Immature natural killer cell (primary cell): ENCODE measurements around the gene NUP85. TPM values are rescaled to one million over a fixed set of nuclear protein-coding genes. Genes with fewer than 3 reads are reported as not detected.
"Not testable (repeated sequence)": the region's sequence is repeated elsewhere in the genome, so short reads cannot be mapped to it uniquely, and the experiment has no call there.

ENCODE experiments used
- DNase-seq, 3 donors: peaks; one replicate each; pipeline ENCODE4 v3.0.0; 2022; ENCODE audit warnings: mixed read lengths in 1 of 3
- H3K27ac Mint-ChIP-seq, 6 donors: one replicate each; pipeline ENCODE4 v1.8.0; 2020; ENCODE audit warnings: mixed read lengths in 6 of 6, mild to moderate bottlenecking in 5 of 6, inconsistent platforms in 4 of 6, moderate library complexity in 3 of 6
- H3K27me3 Mint-ChIP-seq, 3 donors: one replicate each; pipeline ENCODE4 v1.8.0; 2020 to 2021; ENCODE audit warnings: low read depth in 3 of 3, mild to moderate bottlenecking in 3 of 3, mixed read lengths in 3 of 3, moderate library complexity in 3 of 3, inconsistent platforms in 1 of 3
- H3K36me3 Mint-ChIP-seq, 3 donors: one replicate each; pipeline ENCODE4 v1.8.0; 2020; ENCODE audit warnings: mixed read lengths in 3 of 3, inconsistent platforms in 2 of 3, mild to moderate bottlenecking in 2 of 3
- H3K4me1 Mint-ChIP-seq, 2 donors: one replicate each; pipeline ENCODE4 v1.8.0; 2020; ENCODE audit warnings: inconsistent platforms in 2 of 2, mild to moderate bottlenecking in 2 of 2, mixed read lengths in 2 of 2, moderate library complexity in 1 of 2
- H3K4me3 Mint-ChIP-seq, 5 donors: one replicate each; pipeline ENCODE4 v1.8.0; 2020; ENCODE audit warnings: mild to moderate bottlenecking in 5 of 5, mixed read lengths in 5 of 5, inconsistent platforms in 3 of 5, moderate library complexity in 3 of 5
- H3K9me3 Mint-ChIP-seq, 6 donors: one replicate each; pipeline ENCODE4 v1.8.0; 2020; ENCODE audit warnings: mild to moderate bottlenecking in 6 of 6, mixed read lengths in 6 of 6, inconsistent platforms in 4 of 6, moderate library complexity in 3 of 6
- polyA plus RNA-seq, 3 donors: library from polyadenylated mRNA; unstranded; fragments of 300-500 nt; fragmentation: Illumina TruSeq; gene quantifications; one replicate each; pipeline ENCODE4 v1.2.3, GENCODE V29; 2021

The NUP85 gene
- polyA plus RNA-seq, 3 donors from 2014 or later: 28.3 to 47.8 (median 41.1) TPM

- H3K4me1 Mint-ChIP-seq: peaks cover 19 to 30% of the 10 kb centered on the region in 2 donors
- H3K4me3 Mint-ChIP-seq: peak within 1 kb of the TSS; percentile 81 to 89 (median 85)
- H3K27me3 Mint-ChIP-seq: peaks cover 0 to 8% (median 5%) of the 10 kb centered on the region in 3 donors
- no peak for DNase-seq
- peaks cover 0 to 7% (median 0%) of the 10 kb centered on the region in 3 donors for H3K36me3 Mint-ChIP-seq
- no peaks in the 10 kb centered on the region for H3K9me3 Mint-ChIP-seq
- H3K27ac Mint-ChIP-seq: peak within 1 kb of the TSS; percentile 68 to 94 (median 90)
These were observed 65.4 kb downstream of the NUP85 start, which contains the start of gene MIF4GD for GRCh38 chr17:75270966-75271232. Gene MIF4GD, minus strand, starts transcription at chr17:75271231. Its CDS starts 1,036 bp downstream, at chr17:75270195.

DNA sequence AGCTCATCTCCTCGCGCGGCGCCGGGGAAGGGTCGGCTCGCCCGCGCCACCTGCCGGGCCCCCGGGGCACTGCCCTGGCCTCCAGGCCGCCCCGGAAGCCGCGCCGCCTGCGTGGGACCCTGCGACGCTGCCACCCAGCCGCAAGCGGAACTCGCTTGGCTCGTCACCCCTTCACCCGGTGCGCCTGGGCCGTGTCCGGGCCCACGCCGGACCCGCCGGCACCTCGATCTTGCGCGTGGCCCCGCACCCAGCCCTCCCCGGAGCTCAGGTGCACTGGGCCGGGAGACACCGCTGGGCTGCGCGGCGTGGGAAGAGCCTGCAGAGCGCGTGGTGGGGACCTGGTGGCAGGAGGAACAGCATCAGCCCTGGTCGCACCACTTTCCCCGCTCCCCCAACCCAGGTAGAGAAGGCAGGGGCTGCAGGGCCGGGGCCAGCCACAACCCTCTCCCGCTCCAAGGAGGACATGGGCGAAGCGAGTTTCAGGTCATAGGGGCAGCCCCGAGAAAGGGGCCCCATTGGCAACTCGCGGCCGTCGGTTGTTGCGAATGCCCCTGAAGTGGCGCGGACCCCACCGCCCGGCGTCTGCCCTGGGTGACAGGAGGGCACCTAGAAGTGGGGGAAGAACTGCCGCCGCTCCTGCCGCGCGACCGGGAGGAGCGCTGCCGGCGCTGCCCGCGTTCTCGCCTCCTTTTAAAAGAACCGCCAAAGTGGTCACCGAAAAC is 65.9 kb downstream of the NUP85 start:
- peak overlapping the region; percentile 68 to 94 (median 90) for H3K27ac Mint-ChIP-seq
- peak overlapping the region; percentile 75 to 89 (median 85) for H3K4me3 Mint-ChIP-seq
- peaks cover 0 to 3% (median 0%) of the 10 kb centered on the region in 3 donors for H3K36me3 Mint-ChIP-seq
- H3K9me3 Mint-ChIP-seq: no peaks in the 10 kb centered on the region
- peak; percentile 91 to 93 (median 92) for DNase-seq
- peaks cover 0 to 8% (median 5%) of the 10 kb centered on the region in 3 donors for H3K27me3 Mint-ChIP-seq
- H3K4me1 Mint-ChIP-seq: peaks cover 19 to 30% of the 10 kb centered on the region in 2 donors

- Mint-ChIP-seq H3K27ac (peak overlapping the region; percentile 68 to 94 (median 90)), H3K4me1 (peaks cover 19 to 30% of the 10 kb centered on the region in 2 donors)
These were observed 66.7 kb downstream of the NUP85 start for GRCh38 chr17:75271955-75272847.

GRCh38 chr17:75272848-75273184 is 67.3 kb downstream of the NUP85 start:
- H3K27me3 Mint-ChIP-seq: peaks cover 0 to 6% (median 5%) of the 10 kb centered on the region in 3 donors
- DNase-seq: no peak
- H3K4me3 Mint-ChIP-seq: peak overlapping the region in 4 of 5 donors; percentile 44 to 64 (median 54)
- H3K27ac Mint-ChIP-seq: peak overlapping the region; percentile 46 to 80 (median 58)
- peaks cover 19 to 30% of the 10 kb centered on the region in 2 donors for H3K4me1 Mint-ChIP-seq
- peaks cover 0 to 3% (median 0%) of the 10 kb centered on the region in 3 donors for H3K36me3 Mint-ChIP-seq
- H3K9me3 Mint-ChIP-seq: no peaks in the 10 kb centered on the region

More at GRCh38 chr17:75271955-75272847, 66.7 kb downstream of the NUP85 start:
- peaks cover 0 to 3% (median 0%) of the 10 kb centered on the region in 3 donors for H3K36me3 Mint-ChIP-seq
- H3K27me3 Mint-ChIP-seq: peaks cover 0 to 6% (median 5%) of the 10 kb centered on the region in 3 donors
- H3K9me3 Mint-ChIP-seq: no peaks in the 10 kb centered on the region
- no peak for DNase-seq
- peak overlapping the region; percentile 75 to 89 (median 85) for H3K4me3 Mint-ChIP-seq

- DNase-seq: no peak
- peaks cover 0 to 6% (median 4%) of the 10 kb centered on the region in 3 donors for H3K27me3 Mint-ChIP-seq
- peaks cover 16 to 25% of the 10 kb centered on the region in 2 donors for H3K4me1 Mint-ChIP-seq
- H3K27ac Mint-ChIP-seq: peak overlapping the region in 5 of 6 donors; percentile 18 to 77 (median 55)
- H3K4me3 Mint-ChIP-seq: peak overlapping the region in 2 of 5 donors; percentile 40 to 55
- peaks cover 0 to 3% (median 0%) of the 10 kb centered on the region in 3 donors for H3K36me3 Mint-ChIP-seq
- H3K9me3 Mint-ChIP-seq: no peaks in the 10 kb centered on the region
These were observed 68.7 kb downstream of the NUP85 start for GRCh38 chr17:75273977-75274708.

DNA sequence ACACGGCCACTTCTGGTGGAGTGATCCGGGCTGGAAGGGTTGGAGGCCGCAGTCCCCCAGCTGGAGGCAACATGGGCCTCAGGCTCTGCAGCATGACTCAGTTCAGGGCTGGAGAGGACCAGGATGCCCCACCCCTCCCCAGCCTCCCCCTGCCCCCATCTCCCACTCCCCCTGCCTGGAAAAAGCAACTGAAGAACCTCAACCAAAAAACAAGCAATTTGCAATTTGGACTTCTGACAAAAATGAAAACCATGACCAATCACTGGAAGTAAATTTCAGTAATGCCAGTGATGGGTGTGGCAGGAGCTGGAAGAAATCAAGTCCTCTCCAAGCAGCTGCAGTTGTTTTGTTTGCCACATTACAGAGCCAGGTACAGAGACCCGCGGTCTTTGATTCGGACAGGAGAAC is 72.2 kb downstream of the NUP85 start:
- Mint-ChIP-seq H3K9me3 (no peaks in the 10 kb centered on the region), H3K27me3 (peaks cover 0 to 4% (median 2%) of the 10 kb centered on the region in 3 donors)
- DNase-seq: no peak

DNA sequence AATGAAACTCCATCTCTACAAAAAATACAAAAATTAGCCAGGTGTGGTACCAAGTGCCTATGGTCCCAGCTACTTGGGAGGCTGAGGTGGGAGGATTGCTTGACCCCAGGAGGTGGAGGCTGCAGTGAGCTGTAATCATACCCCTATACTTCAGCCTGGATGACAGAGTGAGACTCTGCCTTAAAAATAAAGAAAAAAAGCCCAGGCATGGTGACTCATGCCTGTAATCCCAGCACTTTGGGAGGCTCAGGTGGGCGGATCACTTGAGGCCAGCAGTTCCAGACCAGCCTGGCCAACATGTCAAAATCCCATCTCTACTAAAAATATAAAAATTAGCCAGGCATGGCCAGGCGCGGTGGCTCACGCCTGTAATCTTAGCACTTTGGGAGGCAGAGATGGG is 74.7 kb downstream of the NUP85 start:
- H3K27ac Mint-ChIP-seq, H3K4me1 Mint-ChIP-seq, H3K4me3 Mint-ChIP-seq, H3K27me3 Mint-ChIP-seq, H3K9me3 Mint-ChIP-seq, DNase-seq: not testable (repeated sequence)
- H3K36me3 Mint-ChIP-seq: peaks cover 3 to 12% (median 3%) of the 10 kb centered on the region in 3 donors

More for the DNA sequence above, 72.2 kb downstream of the NUP85 start:
- Mint-ChIP-seq H3K36me3 (peaks cover 0 to 6% (median 0%) of the 10 kb centered on the region in 3 donors), H3K4me1 (peaks cover 0 to 10% of the 10 kb centered on the region in 2 donors), H3K4me3 (no peak overlapping the region), H3K27ac (no peak overlapping the region)

DNA sequence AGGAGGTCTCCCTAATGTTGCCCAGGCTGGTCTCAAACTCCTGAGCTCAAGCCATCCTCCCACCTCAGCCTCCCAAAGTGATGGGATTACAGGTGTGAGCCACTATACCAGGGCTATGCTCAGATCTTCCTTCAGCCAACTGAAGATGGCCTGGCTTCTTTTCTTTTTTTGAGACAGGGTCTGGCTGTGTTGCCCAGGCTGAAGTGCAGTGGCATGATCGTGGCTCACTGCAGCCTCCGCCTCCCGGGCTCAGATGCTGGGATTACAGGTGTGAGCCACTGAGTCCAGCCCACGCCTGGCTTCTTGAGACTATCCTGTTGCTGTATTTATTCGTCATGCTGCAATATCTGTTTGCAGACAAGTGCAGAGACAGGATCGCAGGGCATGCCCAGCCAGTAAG is 79.6 kb downstream of the NUP85 start:
- no peak for DNase-seq
- H3K4me3 Mint-ChIP-seq: no peak overlapping the region
- peaks cover 12 to 21% of the 10 kb centered on the region in 2 donors for H3K4me1 Mint-ChIP-seq

More for the DNA sequence above, 79.6 kb downstream of the NUP85 start:
- H3K27ac Mint-ChIP-seq: no peak overlapping the region
- no peaks in the 10 kb centered on the region for H3K9me3 Mint-ChIP-seq
- H3K27me3 Mint-ChIP-seq: peaks cover 2 to 7% (median 5%) of the 10 kb centered on the region in 3 donors
- H3K36me3 Mint-ChIP-seq: peaks cover 3 to 12% (median 3%) of the 10 kb centered on the region in 3 donors

Other genes starting within 250 kb of the NUP85 start
- under 1 TPM in 2 of 3 donors, not detected in 1; 0.34 to 0.94 TPM for gene HID1, start 232.9 kb upstream of the NUP85 start, polyA plus RNA-seq
- gene CDR2L, start 218.0 kb upstream of the NUP85 start, polyA plus RNA-seq: not detected
- 10 to 100 TPM; 32.4 to 52.3 (median 47.1) TPM for gene MRPL58, start 193.0 kb upstream of the NUP85 start, polyA plus RNA-seq
- 100 to 1,000 TPM; 257 to 366 (median 261) TPM for gene ATP5PD, start 158.7 kb upstream of the NUP85 start, polyA plus RNA-seq
- gene KCTD2, start 158.5 kb upstream of the NUP85 start, polyA plus RNA-seq: 1 to 10 TPM; 2.3 to 6.0 (median 4.4) TPM
- 1 to 10 TPM; 1.5 to 2.1 (median 1.5) TPM for gene SLC16A5, start 117.7 kb upstream of the NUP85 start, polyA plus RNA-seq
- gene ARMC7, start 95.7 kb upstream of the NUP85 start, polyA plus RNA-seq: 1 to 10 TPM in 2 of 3 donors, under 1 TPM in 1; 0.57 to 7.5 (median 3.5) TPM
- 100 to 1,000 TPM in 1 of 3 donors, 10 to 100 TPM in 2; 80.3 to 111 (median 88.8) TPM for gene NT5C, start 73.9 kb upstream of the NUP85 start, polyA plus RNA-seq
- gene JPT1, start 51.2 kb upstream of the NUP85 start, polyA plus RNA-seq: 100 to 1,000 TPM; 105 to 168 (median 133) TPM
- gene SUMO2, start 22.7 kb upstream of the NUP85 start, polyA plus RNA-seq: 100 to 1,000 TPM; 214 to 427 (median 404) TPM
- 10 to 100 TPM in 1 of 3 donors, 1 to 10 TPM in 2; 3.7 to 17.8 (median 3.8) TPM for gene GGA3, start 55.9 kb downstream of the NUP85 start, polyA plus RNA-seq
- gene MRPS7, start 56.2 kb downstream of the NUP85 start, polyA plus RNA-seq: 100 to 1,000 TPM; 118 to 189 (median 122) TPM
- gene MIF4GD, start 65.6 kb downstream of the NUP85 start, polyA plus RNA-seq: 100 to 1,000 TPM; 113 to 187 (median 145) TPM
- gene SLC25A19, start 83.8 kb downstream of the NUP85 start, polyA plus RNA-seq: 10 to 100 TPM; 11.2 to 27.2 (median 21.0) TPM
- 100 to 1,000 TPM; 104 to 161 (median 135) TPM for gene GRB2, start 200.0 kb downstream of the NUP85 start, polyA plus RNA-seq